AG09319 (cell line): ENCODE measurements around the gene ARHGEF2.

ENCODE experiments used
- DNase-seq: peaks from one replicate; pipeline ENCODE4 v3.0.0-alpha.2; 2010; ENCODE audit warnings: low read depth; ENCODE audit errors: extremely low read depth
- CTCF ChIP-seq: IDR thresholded peaks from 2 replicates; pipeline ENCODE4 v1.5.1; 2011; ENCODE audit warnings: low read depth, mild to moderate bottlenecking, inconsistent platforms, low read length, moderate library complexity

The ARHGEF2 gene

GRCh38 chr1:156002188-156002911, 24.0 kb upstream of the ARHGEF2 start:
- DNase-seq: no peak
- no peak for TF ChIP-seq CTCF

- no peak for DNase-seq
These were observed 23.4 kb upstream of the ARHGEF2 start for GRCh38 chr1:156001662-156002171.

GRCh38 chr1:156001021-156001661, 22.8 kb upstream of the ARHGEF2 start:
- no peak for TF ChIP-seq CTCF
- DNase-seq: no peak

More at GRCh38 chr1:156001662-156002171, 23.4 kb upstream of the ARHGEF2 start:
- no peak; the same call in none of the 2 replicates for TF ChIP-seq CTCF

- no peak for TF ChIP-seq CTCF
- no peak for DNase-seq
These were observed 21.6 kb upstream of the ARHGEF2 start for GRCh38 chr1:155999964-156000363.

- DNase-seq: no peak
- TF ChIP-seq CTCF: no peak
These were observed 17.8 kb upstream of the ARHGEF2 start for GRCh38 chr1:155996166-155996565.

GRCh38 chr1:155993595-155993994, 15.2 kb upstream of the ARHGEF2 start:
- TF ChIP-seq CTCF: no peak
- no peak for DNase-seq
